ENCODE measurements around the gene DLGAP4. TPM values are rescaled to one million over a fixed set of nuclear protein-coding genes. Genes with fewer than 3 reads are reported as not detected.

Gene DLGAP4
- total and polyA plus RNA-seq, 9 of the 15 experiments (the other 6 are each of a cell fraction or from before 2014, with no cell fraction given) = 0.31 to 34.1 (median 4.5) TPM

DNA sequence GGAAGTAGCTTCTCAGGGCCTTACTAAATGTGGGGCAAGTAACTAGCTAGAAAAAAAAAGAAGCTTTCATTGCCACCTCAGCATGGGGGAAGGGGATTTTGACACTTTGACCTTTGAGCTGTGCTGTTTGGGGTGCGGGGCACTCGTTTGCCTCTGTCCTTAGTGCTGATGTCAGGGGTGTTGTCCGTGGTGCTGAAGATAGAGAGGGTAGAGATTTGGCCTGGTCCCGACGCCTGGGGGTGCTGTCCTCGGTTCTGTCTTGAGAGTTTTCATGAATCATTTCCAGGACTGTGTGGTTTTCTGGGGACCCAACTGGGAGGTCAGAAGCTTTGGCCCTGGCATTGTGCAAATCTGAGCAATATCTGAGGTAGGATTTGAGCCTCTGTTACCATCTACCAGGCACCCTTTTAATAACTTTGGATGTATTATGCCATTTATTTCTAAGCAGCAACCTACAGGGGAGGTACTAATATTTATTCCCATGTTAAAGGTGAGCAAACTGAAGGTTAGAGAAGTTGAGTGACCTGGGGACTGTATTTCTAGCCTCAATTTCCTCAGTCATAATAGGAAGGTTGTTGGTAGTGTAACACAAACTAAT is 78.0 kb downstream of the DLGAP4 start (continued):
- TF ChIP-seq, protein P1, sequence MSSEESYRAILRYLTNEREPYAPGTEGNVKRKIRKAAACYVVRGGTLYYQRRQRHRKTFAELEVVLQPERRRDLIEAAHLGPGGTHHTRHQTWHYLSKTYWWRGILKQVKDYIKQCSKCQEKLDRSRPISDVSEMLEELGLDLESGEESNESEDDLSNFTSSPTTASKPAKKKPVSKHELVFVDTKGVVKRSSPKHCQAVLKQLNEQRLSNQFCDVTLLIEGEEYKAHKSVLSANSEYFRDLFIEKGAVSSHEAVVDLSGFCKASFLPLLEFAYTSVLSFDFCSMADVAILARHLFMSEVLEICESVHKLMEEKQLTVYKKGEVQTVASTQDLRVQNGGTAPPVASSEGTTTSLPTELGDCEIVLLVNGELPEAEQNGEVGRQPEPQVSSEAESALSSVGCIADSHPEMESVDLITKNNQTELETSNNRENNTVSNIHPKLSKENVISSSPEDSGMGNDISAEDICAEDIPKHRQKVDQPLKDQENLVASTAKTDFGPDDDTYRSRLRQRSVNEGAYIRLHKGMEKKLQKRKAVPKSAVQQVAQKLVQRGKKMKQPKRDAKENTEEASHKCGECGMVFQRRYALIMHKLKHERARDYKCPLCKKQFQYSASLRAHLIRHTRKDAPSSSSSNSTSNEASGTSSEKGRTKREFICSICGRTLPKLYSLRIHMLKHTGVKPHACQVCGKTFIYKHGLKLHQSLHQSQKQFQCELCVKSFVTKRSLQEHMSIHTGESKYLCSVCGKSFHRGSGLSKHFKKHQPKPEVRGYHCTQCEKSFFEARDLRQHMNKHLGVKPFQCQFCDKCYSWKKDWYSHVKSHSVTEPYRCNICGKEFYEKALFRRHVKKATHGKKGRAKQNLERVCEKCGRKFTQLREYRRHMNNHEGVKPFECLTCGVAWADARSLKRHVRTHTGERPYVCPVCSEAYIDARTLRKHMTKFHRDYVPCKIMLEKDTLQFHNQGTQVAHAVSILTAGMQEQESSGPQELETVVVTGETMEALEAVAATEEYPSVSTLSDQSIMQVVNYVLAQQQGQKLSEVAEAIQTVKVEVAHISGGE (CRISPR knock-in tag; IDR thresholded peaks at IDR 0.05) = peak in 1 of 3 experiments; percentile 72; a peak in 2 of 6 replicates
- TF ChIP-seq, protein P2, sequence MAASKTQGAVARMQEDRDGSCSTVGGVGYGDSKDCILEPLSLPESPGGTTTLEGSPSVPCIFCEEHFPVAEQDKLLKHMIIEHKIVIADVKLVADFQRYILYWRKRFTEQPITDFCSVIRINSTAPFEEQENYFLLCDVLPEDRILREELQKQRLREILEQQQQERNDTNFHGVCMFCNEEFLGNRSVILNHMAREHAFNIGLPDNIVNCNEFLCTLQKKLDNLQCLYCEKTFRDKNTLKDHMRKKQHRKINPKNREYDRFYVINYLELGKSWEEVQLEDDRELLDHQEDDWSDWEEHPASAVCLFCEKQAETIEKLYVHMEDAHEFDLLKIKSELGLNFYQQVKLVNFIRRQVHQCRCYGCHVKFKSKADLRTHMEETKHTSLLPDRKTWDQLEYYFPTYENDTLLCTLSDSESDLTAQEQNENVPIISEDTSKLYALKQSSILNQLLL (CRISPR knock-in tag; IDR thresholded peaks at IDR 0.05; ENCODE audit: borderline replicate concordance) = no peak
- no peak for TF ChIP-seq THRAP3 (IDR thresholded peaks at IDR 0.05; ENCODE audit: borderline replicate concordance)
- no peak for TF ChIP-seq EWSR1 (IDR thresholded peaks at IDR 0.05; ENCODE audit: borderline replicate concordance, low read depth, partially characterized antibody)
- TF ChIP-seq BRD4 (IDR thresholded peaks at IDR 0.05) = no peak
- TF ChIP-seq CSDE1 (IDR thresholded peaks at IDR 0.05) = no peak
- TF ChIP-seq, protein P3, sequence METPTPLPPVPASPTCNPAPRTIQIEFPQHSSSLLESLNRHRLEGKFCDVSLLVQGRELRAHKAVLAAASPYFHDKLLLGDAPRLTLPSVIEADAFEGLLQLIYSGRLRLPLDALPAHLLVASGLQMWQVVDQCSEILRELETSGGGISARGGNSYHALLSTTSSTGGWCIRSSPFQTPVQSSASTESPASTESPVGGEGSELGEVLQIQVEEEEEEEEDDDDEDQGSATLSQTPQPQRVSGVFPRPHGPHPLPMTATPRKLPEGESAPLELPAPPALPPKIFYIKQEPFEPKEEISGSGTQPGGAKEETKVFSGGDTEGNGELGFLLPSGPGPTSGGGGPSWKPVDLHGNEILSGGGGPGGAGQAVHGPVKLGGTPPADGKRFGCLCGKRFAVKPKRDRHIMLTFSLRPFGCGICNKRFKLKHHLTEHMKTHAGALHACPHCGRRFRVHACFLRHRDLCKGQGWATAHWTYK (CRISPR knock-in tag; IDR thresholded peaks at IDR 0.05) = 0 out of 2 replicates have a peak, but pooled peaks have one; percentile 48
- no peak for TF ChIP-seq ZKSCAN3 (CRISPR knock-in tag; IDR thresholded peaks at IDR 0.05)
- peak; percentile 95 for TF ChIP-seq ZNF584 (CRISPR knock-in tag; IDR thresholded peaks at IDR 0.05; ENCODE audit: low read depth)
- TF ChIP-seq CBX8 (IDR thresholded peaks at IDR 0.05; ENCODE audit: borderline replicate concordance, extremely low read depth, low read depth, low read length, poor library complexity, severe bottlenecking) = no peak
- peak; percentile 81; the same call in 1 of the 2 replicates for TF ChIP-seq ZNF583 (CRISPR knock-in tag; IDR thresholded peaks at IDR 0.05)

Measured in K562 (cell line).